Loucy (cell line): ENCODE data around the gene LYPD6.

Experiments used
- H2AFZ ChIP-seq: fragments of 200-600 bp; sonication (generic); 2 replicates; pipeline ENCODE4 v1.6.0; 2016; ENCODE audit warnings: antibody characterized with exemption, mild to moderate bottlenecking, low read length, moderate library complexity
- H3F3A ChIP-seq: fragments of 200-600 bp; 2 replicates; pipeline ENCODE4 v1.6.0; 2016; ENCODE audit warnings: antibody characterized with exemption, low read depth, mild to moderate bottlenecking
- H3K27me3 ChIP-seq: fragments of 200-600 bp; sonication (generic); 2 replicates; pipeline ENCODE4 v1.6.1; 2014; ENCODE audit warnings: low read length, mild to moderate bottlenecking; ENCODE audit not compliant: insufficient read depth, poor library complexity, severe bottlenecking
- H3K36me3 ChIP-seq: fragments of 200-600 bp; sonication (generic); 2 replicates; pipeline ENCODE4 v1.6.1; 2016; ENCODE audit warnings: low read length; ENCODE audit not compliant: insufficient read depth
- H3K4me1 ChIP-seq: fragments of 200-600 bp; sonication (generic); 2 replicates; pipeline ENCODE4 v1.5.1; 2014; ENCODE audit warnings: low read length, mild to moderate bottlenecking; ENCODE audit not compliant: insufficient read depth, poor library complexity, severe bottlenecking
- H3K4me2 ChIP-seq: fragments of 200-600 bp; sonication (generic); 2 replicates; pipeline ENCODE4 v1.6.0; 2014; ENCODE audit warnings: antibody characterized with exemption, low read length, low read depth, mild to moderate bottlenecking; ENCODE audit not compliant: poor library complexity, severe bottlenecking
- H3K4me3 ChIP-seq: fragments of 200-600 bp; sonication (generic); 2 replicates; pipeline ENCODE4 v1.5.1; 2014; ENCODE audit warnings: low read length, mild to moderate bottlenecking, mixed read lengths; ENCODE audit not compliant: poor library complexity, severe bottlenecking
- H3K79me2 ChIP-seq: fragments of 200-600 bp; sonication (generic); 2 replicates; pipeline ENCODE4 v1.6.1; 2014; ENCODE audit warnings: low read length; ENCODE audit not compliant: insufficient read depth
- H3K9ac ChIP-seq: fragments of 200-600 bp; sonication (generic); 2 replicates; pipeline ENCODE4 v1.6.0; 2014; ENCODE audit warnings: mild to moderate bottlenecking, low read depth, low read length, moderate library complexity; ENCODE audit not compliant: poor library complexity, severe bottlenecking
- H3K9me2 ChIP-seq: fragments of 200-600 bp; sonication (generic); replicated peaks from 2 replicates; pipeline ENCODE4 v1.6.1; 2016; ENCODE audit warnings: low read depth, low read length, mixed read lengths
- H3K9me3 ChIP-seq: fragments of 200-600 bp; sonication (generic); 2 replicates; pipeline ENCODE4 v1.6.1; 2014; ENCODE audit warnings: mild to moderate bottlenecking, antibody characterized with exemption, low read length, low read depth; ENCODE audit not compliant: insufficient read depth
- H4K20me1 ChIP-seq: fragments of 200-600 bp; sonication (generic); 2 replicates; pipeline ENCODE4 v1.6.0; 2014; ENCODE audit warnings: antibody characterized with exemption, low read length, mild to moderate bottlenecking; ENCODE audit not compliant: insufficient read depth, poor library complexity, severe bottlenecking
- CTCF ChIP-seq: fragments of 200-600 bp; sonication (generic); conservative IDR thresholded peaks from 2 replicates; pipeline ENCODE4 v1.5.1; 2014; ENCODE audit warnings: mild to moderate bottlenecking, antibody characterized with exemption, low read length
- EZH2phosphoT487 ChIP-seq: fragments of 200-600 bp; IDR thresholded peaks from 2 replicates; pipeline ENCODE4 v1.6.1; 2018; ENCODE audit warnings: antibody characterized with exemption, mild to moderate bottlenecking, moderate library complexity, borderline replicate concordance

Gene LYPD6

GRCh38 chr2:149310349-149310748 is 20.0 kb upstream of the LYPD6 start:
- Histone ChIP-seq H3K4me2 (no peak overlapping the region), H3K9ac (no peak overlapping the region), H4K20me1 (no peaks in the 10 kb centered on the region), H3K9me3 (no peaks in the 10 kb centered on the region), H3K4me3 (no peak overlapping the region), H3K4me1 (peaks cover 9% of the 10 kb centered on the region), H3K79me2 (no peaks in the 10 kb centered on the region), H3K27me3 (no peaks in the 10 kb centered on the region), H3F3A (no peaks in the 10 kb centered on the region), H3K36me3 (no peaks in the 10 kb centered on the region), H3K9me2 (no peaks in the 10 kb centered on the region), H2AFZ (no peak overlapping the region)
- no peak for TF ChIP-seq EZH2phosphoT487
- no peak for TF ChIP-seq CTCF

GRCh38 chr2:149312039-149312438 is 18.3 kb upstream of the LYPD6 start:
- H3K9me3 ChIP-seq: no peaks in the 10 kb centered on the region
- TF ChIP-seq EZH2phosphoT487: no peak
- no peak for TF ChIP-seq CTCF
- H3F3A ChIP-seq: no peaks in the 10 kb centered on the region
- H3K9me2 ChIP-seq: no peaks in the 10 kb centered on the region
- no peak overlapping the region for H3K4me2 ChIP-seq
- no peaks in the 10 kb centered on the region for H3K27me3 ChIP-seq
- no peak overlapping the region for H3K4me3 ChIP-seq
- H4K20me1 ChIP-seq: no peaks in the 10 kb centered on the region
- no peaks in the 10 kb centered on the region for H3K4me1 ChIP-seq
- no peak overlapping the region for H2AFZ ChIP-seq
- no peaks in the 10 kb centered on the region for H3K79me2 ChIP-seq
- H3K36me3 ChIP-seq: no peaks in the 10 kb centered on the region
- no peak overlapping the region for H3K9ac ChIP-seq

GRCh38 chr2:149313512-149313972 is 16.8 kb upstream of the LYPD6 start:
- Histone ChIP-seq H3K4me2 (no peak overlapping the region), H3F3A (no peaks in the 10 kb centered on the region), H3K36me3 (no peaks in the 10 kb centered on the region), H3K4me3 (no peak overlapping the region), H2AFZ (no peak overlapping the region), H3K9ac (no peak overlapping the region), H4K20me1 (no peaks in the 10 kb centered on the region), H3K79me2 (no peaks in the 10 kb centered on the region), H3K9me3 (no peaks in the 10 kb centered on the region), H3K27me3 (no peaks in the 10 kb centered on the region), H3K4me1 (no peaks in the 10 kb centered on the region), H3K9me2 (no peaks in the 10 kb centered on the region)
- peak; percentile 75 for TF ChIP-seq CTCF
- no peak for TF ChIP-seq EZH2phosphoT487
